ENCODE results near the gene AKR1B15. TPM values are rescaled to one million over a fixed set of nuclear protein-coding genes. Genes with fewer than 3 reads are reported as not detected.

AKR1B15 gene
- total RNA-seq, 2 experiments from 2014 or later = not detected

DNA sequence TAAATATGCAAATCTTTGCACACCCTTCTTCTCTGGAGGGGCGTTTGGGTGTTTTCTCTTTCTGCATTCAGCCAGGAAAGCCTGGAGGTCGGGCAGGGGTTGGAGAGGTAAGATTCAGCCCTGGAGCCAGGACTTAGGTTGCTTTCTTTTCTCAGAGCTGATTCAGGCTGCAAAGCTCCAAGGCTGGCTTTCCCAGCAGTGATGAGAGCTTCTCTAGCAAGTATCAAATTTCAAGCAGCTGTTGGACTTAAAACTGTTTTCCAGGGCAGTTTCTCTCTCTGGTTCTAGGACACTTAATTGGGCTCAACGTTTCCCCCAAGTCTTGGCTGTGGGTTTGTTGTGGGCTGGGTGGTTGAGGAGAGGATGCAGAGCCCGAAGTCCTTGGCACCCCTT, 20.9 kb upstream of the AKR1B15 start:
- Mint-ChIP-seq H3K9me3 (no peaks in the 10 kb centered on the region), H3K36me3 (ENCODE audit: low read depth) (no peaks in the 10 kb centered on the region), H3K27ac (no peak overlapping the region), H3K4me3 (no peak overlapping the region), H3K4me1 (ENCODE audit: low read depth) (no peaks in the 10 kb centered on the region), H3K27me3 (peaks cover 17% of the 10 kb centered on the region)
- ChIA-PET CTCF (no interaction called here), POLR2A (no interaction called here)
- DNase-seq (no peak), ATAC-seq (ENCODE audit: poor library complexity) (no peak)
- no peak overlapping the region for H3K27ac ChIP-seq (ENCODE audit: low read depth in 1 of 2, low read length in 2 of 2)
- no peaks in the 10 kb centered on the region for H3K36me3 ChIP-seq (ENCODE audit: insufficient read depth, low read length)
- no peak overlapping the region for H3K4me3 ChIP-seq (ENCODE audit: low read length)
- no peaks in the 10 kb centered on the region for H3K9me3 ChIP-seq (ENCODE audit: control insufficient read depth in 1 of 2, insufficient read depth in 1 of 2, low read length in 2 of 2)
- no peaks in the 10 kb centered on the region for H3K4me1 ChIP-seq (ENCODE audit: insufficient read depth, low read length)
- TF ChIP-seq, protein P1, sequence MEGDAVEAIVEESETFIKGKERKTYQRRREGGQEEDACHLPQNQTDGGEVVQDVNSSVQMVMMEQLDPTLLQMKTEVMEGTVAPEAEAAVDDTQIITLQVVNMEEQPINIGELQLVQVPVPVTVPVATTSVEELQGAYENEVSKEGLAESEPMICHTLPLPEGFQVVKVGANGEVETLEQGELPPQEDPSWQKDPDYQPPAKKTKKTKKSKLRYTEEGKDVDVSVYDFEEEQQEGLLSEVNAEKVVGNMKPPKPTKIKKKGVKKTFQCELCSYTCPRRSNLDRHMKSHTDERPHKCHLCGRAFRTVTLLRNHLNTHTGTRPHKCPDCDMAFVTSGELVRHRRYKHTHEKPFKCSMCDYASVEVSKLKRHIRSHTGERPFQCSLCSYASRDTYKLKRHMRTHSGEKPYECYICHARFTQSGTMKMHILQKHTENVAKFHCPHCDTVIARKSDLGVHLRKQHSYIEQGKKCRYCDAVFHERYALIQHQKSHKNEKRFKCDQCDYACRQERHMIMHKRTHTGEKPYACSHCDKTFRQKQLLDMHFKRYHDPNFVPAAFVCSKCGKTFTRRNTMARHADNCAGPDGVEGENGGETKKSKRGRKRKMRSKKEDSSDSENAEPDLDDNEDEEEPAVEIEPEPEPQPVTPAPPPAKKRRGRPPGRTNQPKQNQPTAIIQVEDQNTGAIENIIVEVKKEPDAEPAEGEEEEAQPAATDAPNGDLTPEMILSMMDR (IDR thresholded peaks at IDR 0.05) = no peak
- intact Hi-C loops (cut with DNase I, micrococcal nuclease) = no loop called here
- peaks cover 0 to 3% of the 10 kb centered on the region in 2 experiments for H3K27me3 ChIP-seq (ENCODE audit: control insufficient read depth in 1 of 2, insufficient read depth in 2 of 2, low read length in 2 of 2)

DNA sequence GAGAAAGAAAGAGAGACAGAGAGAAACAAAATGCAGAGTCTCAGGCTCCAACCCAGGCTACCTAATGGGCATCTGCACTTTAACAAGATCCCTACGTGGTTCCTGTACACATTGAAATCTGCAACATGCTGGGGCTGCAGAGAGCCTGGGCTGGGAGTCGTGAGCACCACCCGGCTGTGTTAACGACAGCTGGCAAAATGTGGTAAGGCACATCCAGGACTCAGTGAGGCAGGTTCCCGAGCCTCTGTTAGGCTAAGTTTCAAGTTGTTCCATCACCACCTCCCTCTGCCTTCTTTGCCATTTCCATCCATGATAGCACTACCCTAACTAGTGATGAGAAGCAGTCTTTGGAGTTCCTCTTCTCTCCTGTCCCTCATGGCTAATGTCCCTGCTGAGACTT, 20.2 kb upstream of the AKR1B15 start:
- no peaks in the 10 kb centered on the region for H3K9me3 Mint-ChIP-seq
- TF ChIP-seq, protein P1 (IDR thresholded peaks at IDR 0.05) = no peak
- H3K4me1 ChIP-seq (ENCODE audit: insufficient read depth, low read length) = no peaks in the 10 kb centered on the region
- no peak overlapping the region for H3K27ac Mint-ChIP-seq
- H3K9me3 ChIP-seq (ENCODE audit: control insufficient read depth in 1 of 2, insufficient read depth in 1 of 2, low read length in 2 of 2) = no peaks in the 10 kb centered on the region
- intact Hi-C loops (cut with DNase I, micrococcal nuclease) = no loop called here
- ChIA-PET CTCF (no interaction called here), POLR2A (no interaction called here)
- ATAC-seq (ENCODE audit: poor library complexity) (no peak), DNase-seq (no peak)
- peaks cover 0 to 3% of the 10 kb centered on the region in 2 experiments for H3K27me3 ChIP-seq (ENCODE audit: control insufficient read depth in 1 of 2, insufficient read depth in 2 of 2, low read length in 2 of 2)
- H3K4me1 Mint-ChIP-seq (ENCODE audit: low read depth) = no peaks in the 10 kb centered on the region
- H3K36me3 ChIP-seq (ENCODE audit: insufficient read depth, low read length) = no peaks in the 10 kb centered on the region
- H3K4me3 Mint-ChIP-seq = no peak overlapping the region
- H3K27me3 Mint-ChIP-seq = peaks cover 17% of the 10 kb centered on the region
- H3K27ac ChIP-seq (ENCODE audit: low read depth in 1 of 2, low read length in 2 of 2) = no peak overlapping the region
- no peak overlapping the region for H3K4me3 ChIP-seq (ENCODE audit: low read length)
- H3K36me3 Mint-ChIP-seq (ENCODE audit: low read depth) = no peaks in the 10 kb centered on the region

DNA sequence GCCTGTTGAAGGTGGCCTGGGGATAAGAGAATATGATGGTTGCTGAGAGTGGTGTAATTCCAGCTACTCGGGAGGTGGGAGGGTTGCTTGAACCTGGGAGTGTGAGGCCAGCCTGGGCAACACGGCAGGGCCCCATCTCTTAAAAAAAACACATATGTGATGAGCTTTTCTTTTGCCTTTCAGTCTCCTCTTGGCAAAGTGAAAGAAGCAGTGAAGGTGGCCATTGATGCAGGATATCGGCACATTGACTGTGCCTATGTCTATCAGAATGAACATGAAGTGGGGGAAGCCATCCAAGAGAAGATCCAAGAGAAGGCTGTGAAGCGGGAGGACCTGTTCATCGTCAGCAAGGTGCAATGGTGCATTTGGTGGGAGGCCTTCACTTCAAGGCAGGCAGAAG, 18.4 kb upstream of the AKR1B15 start:
- H3K9me3 Mint-ChIP-seq = no peaks in the 10 kb centered on the region
- H3K27ac ChIP-seq (ENCODE audit: low read depth in 1 of 2, low read length in 2 of 2) = no peak overlapping the region
- intact Hi-C loops (cut with DNase I, micrococcal nuclease) = no loop called here
- ChIA-PET CTCF (no interaction called here), POLR2A (interaction anchor here (0.6 kb wide), 1 partner anchor 463 kb away, joined by 5 read pairs; no protein-coding TSS in a partner anchor)
- H3K4me1 Mint-ChIP-seq (ENCODE audit: low read depth) = no peaks in the 10 kb centered on the region
- peaks cover 0 to 3% of the 10 kb centered on the region in 2 experiments for H3K27me3 ChIP-seq (ENCODE audit: control insufficient read depth in 1 of 2, insufficient read depth in 2 of 2, low read length in 2 of 2)
- ATAC-seq (ENCODE audit: poor library complexity) (no peak), DNase-seq (no peak)
- H3K27ac Mint-ChIP-seq = no peak overlapping the region
- no peaks in the 10 kb centered on the region for H3K36me3 ChIP-seq (ENCODE audit: insufficient read depth, low read length)
- TF ChIP-seq, protein P1 (IDR thresholded peaks at IDR 0.05) = no peak
- no peaks in the 10 kb centered on the region for H3K9me3 ChIP-seq (ENCODE audit: control insufficient read depth in 1 of 2, insufficient read depth in 1 of 2, low read length in 2 of 2)
- H3K4me3 Mint-ChIP-seq = no peak overlapping the region
- peaks cover 13% of the 10 kb centered on the region for H3K27me3 Mint-ChIP-seq
- no peaks in the 10 kb centered on the region for H3K4me1 ChIP-seq (ENCODE audit: insufficient read depth, low read length)
- H3K36me3 Mint-ChIP-seq (ENCODE audit: low read depth) = no peaks in the 10 kb centered on the region
- no peak overlapping the region for H3K4me3 ChIP-seq (ENCODE audit: low read length)

All from CD4-positive, alpha-beta T cell (primary cell).